H1 (cell line): ENCODE measurements around the gene MACC1. TPM values are rescaled to one million over a fixed set of nuclear protein-coding genes. Genes with fewer than 3 reads are reported as not detected.

Source experiments
- CEBPB ChIP-seq: IDR thresholded peaks from 2 replicates; pipeline ENCODE4 v1.6.1; 2012; ENCODE audit warnings: low read depth, low read length
- JUN ChIP-seq: IDR thresholded peaks from 2 replicates; pipeline ENCODE4 v1.6.1; 2011; ENCODE audit warnings: low read depth, mild to moderate bottlenecking, improper control_type of control experiment, low read length
- SP2 ChIP-seq: IDR thresholded peaks from 2 replicates; pipeline ENCODE4 v1.6.1; 2012; ENCODE audit warnings: mild to moderate bottlenecking, low read length, inconsistent platforms
- polyA plus RNA-seq, 7 experiments: library from polyadenylated mRNA; depleted of rRNA in 3 of 7; stranded (reverse) in 5 of 7; unstranded in 2 of 7; fragments of >200 nt in 5 of 7; fragments of 200-250 nt in 2 of 7; gene quantifications; 1 replicate in 5 of 7; 2 replicates in 1 of 7; 4 replicates in 1 of 7; pipeline versions ENCODE4 v1.2.1 to v1.2.3, GENCODE V29; 2011 to 2013; ENCODE audit warnings: missing spikeins in 2 of 7, mixed read lengths in 2 of 7
- total RNA-seq: library from RNA; stranded (reverse); fragmentation: NEBNext Ultra II Directional; extraction: Animal tissue kit (Norgen Biotek cat#: 25700); gene quantifications from 2 replicates; pipeline ENCODE4 v1.2.1, GENCODE V29; 2021

MACC1 gene
- total and polyA plus RNA-seq, 2 of the 8 experiments (the other 6 are each of a cell fraction or from before 2014, with no cell fraction given) = 2.0 to 17.2 TPM

DNA sequence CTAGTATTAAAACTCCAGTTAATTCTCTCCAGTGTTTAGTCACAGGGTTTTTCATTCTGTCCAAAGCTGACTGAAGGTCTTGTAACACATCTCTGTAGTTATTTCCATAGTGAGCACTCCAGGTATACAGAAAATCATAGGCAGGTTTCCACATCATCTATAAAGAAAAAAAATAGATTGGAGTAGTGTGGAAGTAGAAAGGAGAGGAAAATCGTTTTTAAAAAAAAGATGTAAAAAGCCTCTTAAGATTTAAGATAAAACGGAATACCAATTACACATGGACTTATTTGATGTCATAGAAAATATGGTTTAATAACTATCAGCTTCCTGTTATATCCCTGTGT is 76.2 kb downstream of the MACC1 start (continued):
- no peak for TF ChIP-seq JUN
- no peak for TF ChIP-seq SP2
- TF ChIP-seq CEBPB = no peak
- TF ChIP-seq, all 59 proteins: peak for 0
